ENCODE results near the gene PLB1.

DNA sequence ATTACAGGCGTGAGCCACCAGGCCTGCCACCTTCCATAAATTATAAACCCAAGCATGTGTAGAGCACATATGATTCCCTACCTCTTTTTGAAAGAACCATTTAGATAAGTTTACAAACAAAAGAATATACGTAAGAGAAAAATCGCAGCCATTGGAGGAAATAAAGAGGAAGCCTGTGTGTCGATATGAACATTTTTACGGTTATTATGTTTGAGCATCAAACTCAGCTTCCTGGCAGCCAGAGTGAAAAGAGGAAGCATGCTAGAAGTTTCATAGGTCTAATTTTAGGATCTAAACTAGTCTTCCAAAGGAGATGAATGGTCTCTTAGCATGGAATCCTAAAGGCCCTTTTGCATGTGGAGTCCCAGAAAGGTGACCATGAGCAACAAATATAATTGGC, 104.3 kb downstream of the PLB1 start:
- TF ChIP-seq, protein P1, sequence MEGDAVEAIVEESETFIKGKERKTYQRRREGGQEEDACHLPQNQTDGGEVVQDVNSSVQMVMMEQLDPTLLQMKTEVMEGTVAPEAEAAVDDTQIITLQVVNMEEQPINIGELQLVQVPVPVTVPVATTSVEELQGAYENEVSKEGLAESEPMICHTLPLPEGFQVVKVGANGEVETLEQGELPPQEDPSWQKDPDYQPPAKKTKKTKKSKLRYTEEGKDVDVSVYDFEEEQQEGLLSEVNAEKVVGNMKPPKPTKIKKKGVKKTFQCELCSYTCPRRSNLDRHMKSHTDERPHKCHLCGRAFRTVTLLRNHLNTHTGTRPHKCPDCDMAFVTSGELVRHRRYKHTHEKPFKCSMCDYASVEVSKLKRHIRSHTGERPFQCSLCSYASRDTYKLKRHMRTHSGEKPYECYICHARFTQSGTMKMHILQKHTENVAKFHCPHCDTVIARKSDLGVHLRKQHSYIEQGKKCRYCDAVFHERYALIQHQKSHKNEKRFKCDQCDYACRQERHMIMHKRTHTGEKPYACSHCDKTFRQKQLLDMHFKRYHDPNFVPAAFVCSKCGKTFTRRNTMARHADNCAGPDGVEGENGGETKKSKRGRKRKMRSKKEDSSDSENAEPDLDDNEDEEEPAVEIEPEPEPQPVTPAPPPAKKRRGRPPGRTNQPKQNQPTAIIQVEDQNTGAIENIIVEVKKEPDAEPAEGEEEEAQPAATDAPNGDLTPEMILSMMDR (conservative IDR thresholded peaks at IDR 0.05) = no peak
- no peak for TF ChIP-seq ZFX (IDR thresholded peaks at IDR 0.05)
